HG02571 (cell line): Measurements from ENCODE around the gene DNAH10.

Experiments
- ATAC-seq: cut with Tn5 transposase; IDR thresholded peaks from one replicate; pipeline ENCODE4 v1.9.1; 2021; ENCODE audit warnings: mild to moderate bottlenecking, moderate library complexity; ENCODE audit not compliant: unreplicated experiment

DNAH10 gene

GRCh38 chr12:123873793-123874192, 111.7 kb downstream of the DNAH10 start:
- ATAC-seq = no peak

- no peak for ATAC-seq
Measured at GRCh38 chr12:123877968-123878367, 115.9 kb downstream of the DNAH10 start.

GRCh38 chr12:123879101-123879500, 117.0 kb downstream of the DNAH10 start:
- ATAC-seq = no peak

GRCh38 chr12:123879691-123880090, 117.6 kb downstream of the DNAH10 start:
- ATAC-seq = no peak

- ATAC-seq = no peak
Measured at GRCh38 chr12:123882161-123882705, 120.1 kb downstream of the DNAH10 start.

GRCh38 chr12:123886258-123886657, 124.2 kb downstream of the DNAH10 start:
- ATAC-seq = no peak

- no peak for ATAC-seq
Measured at GRCh38 chr12:123886931-123887582, 125.0 kb downstream of the DNAH10 start.

- no peak for ATAC-seq
Measured at GRCh38 chr12:123888989-123889388, 126.9 kb downstream of the DNAH10 start.

- no peak for ATAC-seq
Measured at GRCh38 chr12:123889848-123890535, 127.9 kb downstream of the DNAH10 start.

- ATAC-seq = no peak
Measured at GRCh38 chr12:123890536-123890902, 128.4 kb downstream of the DNAH10 start.

GRCh38 chr12:123891011-123891410, 128.9 kb downstream of the DNAH10 start:
- ATAC-seq = no peak

GRCh38 chr12:123891516-123892179, 129.5 kb downstream of the DNAH10 start:
- ATAC-seq = no peak

GRCh38 chr12:123892180-123892559, 130.1 kb downstream of the DNAH10 start:
- ATAC-seq = no peak

GRCh38 chr12:123892853-123893252, 130.8 kb downstream of the DNAH10 start:
- ATAC-seq = no peak

GRCh38 chr12:123893276-123893675, 131.2 kb downstream of the DNAH10 start:
- no peak for ATAC-seq

- no peak for ATAC-seq
Measured at GRCh38 chr12:123894823-123895345, 132.8 kb downstream of the DNAH10 start.

- no peak for ATAC-seq
Measured at GRCh38 chr12:123895451-123895850, 133.3 kb downstream of the DNAH10 start.

- no peak for ATAC-seq
Measured at GRCh38 chr12:123896767-123897166, 134.7 kb downstream of the DNAH10 start.

GRCh38 chr12:123897221-123897620, 135.1 kb downstream of the DNAH10 start:
- ATAC-seq = no peak

GRCh38 chr12:123898673-123899072, 136.6 kb downstream of the DNAH10 start:
- no peak for ATAC-seq

- ATAC-seq = no peak
Measured at GRCh38 chr12:123899368-123899767, 137.3 kb downstream of the DNAH10 start.
